Smooth muscle cell (in vitro differentiated cells): ENCODE measurements around the gene RPL7A. TPM values are rescaled to one million over a fixed set of nuclear protein-coding genes. Genes with fewer than 3 reads are reported as not detected.

Experiments used
- DNase-seq: peaks from one replicate; lab custom pipeline; 2025; ENCODE audit not compliant: unreplicated experiment; lab: John Stamatoyannopoulos, UW
- H2AFZ ChIP-seq: fragments of 200-600 bp; sonication (generic); 2 replicates; pipeline ENCODE4 v1.6.0; 2016; ENCODE audit warnings: antibody characterized with exemption, low read depth, mild to moderate bottlenecking
- H3F3A ChIP-seq: fragments of 200-600 bp; sonication (generic); 2 replicates; pipeline ENCODE4 v1.6.0; 2017; ENCODE audit warnings: antibody characterized with exemption, low read depth
- H3K27ac ChIP-seq: fragments of 200-600 bp; sonication (generic); 2 replicates; pipeline ENCODE4 v1.5.1; 2016; ENCODE audit warnings: low read depth, mild to moderate bottlenecking
- H3K27me3 ChIP-seq: fragments of 200-600 bp; sonication (generic); 2 replicates; pipeline ENCODE4 v1.6.1; 2016; ENCODE audit warnings: low read depth, mild to moderate bottlenecking
- H3K36me3 ChIP-seq: fragments of 200-600 bp; sonication (generic); 2 replicates; pipeline ENCODE4 v1.5.1; 2016; ENCODE audit warnings: low read depth
- H3K4me1 ChIP-seq: fragments of 200-600 bp; sonication (generic); 2 replicates; pipeline ENCODE4 v1.5.1; 2016; ENCODE audit warnings: low read depth
- H3K4me2 ChIP-seq: fragments of 200-600 bp; sonication (generic); 2 replicates; pipeline ENCODE4 v1.6.0; 2016; ENCODE audit warnings: mild to moderate bottlenecking
- H3K4me3 ChIP-seq: fragments of 200-600 bp; sonication (generic); 2 replicates; pipeline ENCODE4 v1.5.1; 2016; ENCODE audit warnings: mild to moderate bottlenecking
- H3K79me2 ChIP-seq: fragments of 200-600 bp; sonication (generic); 2 replicates; pipeline ENCODE4 v1.6.0; 2016; ENCODE audit warnings: low read depth, mild to moderate bottlenecking
- H3K9ac ChIP-seq: fragments of 200-600 bp; sonication (generic); 2 replicates; pipeline ENCODE4 v1.6.0; 2016; ENCODE audit warnings: low read depth
- H3K9me3 ChIP-seq: fragments of 200-600 bp; sonication (generic); replicated peaks from 2 replicates; pipeline ENCODE4 v1.5.1; 2016; ENCODE audit warnings: low read depth
- H4K20me1 ChIP-seq: fragments of 200-600 bp; sonication (generic); 2 replicates; pipeline ENCODE4 v1.6.0; 2016; ENCODE audit warnings: low read depth
- WGBS: methylation state at CpG from one replicate; pipeline ENCODE4 v1.1.7; 2016; ENCODE audit warnings: low lambda C conversion rate; 5-methylcytosine and 5-hydroxymethylcytosine counted together
- polyA plus RNA-seq: library from polyadenylated mRNA; unstranded; fragments of >200 nt; fragmentation: Nextera tagmentation; extraction: Ambion mirVana; gene quantifications from 2 replicates; pipeline ENCODE4 v1.2.1, GENCODE V29; 2016
- total RNA-seq: library from RNA; depleted of rRNA; stranded (reverse); fragments of >200 nt; gene quantifications from 2 replicates; pipeline ENCODE4 v1.2.3, GENCODE V29; 2014
- TF ChIP-seq, protein P1 (sequence below): fragments of 200-600 bp; sonication (generic); IDR thresholded peaks from 2 replicates; pipeline ENCODE4 v1.5.1; 2017; ENCODE audit warnings: borderline replicate concordance, mild to moderate bottlenecking, antibody characterized with exemption; ENCODE audit not compliant: insufficient read depth, poor library complexity, severe bottlenecking

RPL7A gene
- total and polyA plus RNA-seq, 2 experiments from 2014 or later = 372 to 1,254 TPM

DNA sequence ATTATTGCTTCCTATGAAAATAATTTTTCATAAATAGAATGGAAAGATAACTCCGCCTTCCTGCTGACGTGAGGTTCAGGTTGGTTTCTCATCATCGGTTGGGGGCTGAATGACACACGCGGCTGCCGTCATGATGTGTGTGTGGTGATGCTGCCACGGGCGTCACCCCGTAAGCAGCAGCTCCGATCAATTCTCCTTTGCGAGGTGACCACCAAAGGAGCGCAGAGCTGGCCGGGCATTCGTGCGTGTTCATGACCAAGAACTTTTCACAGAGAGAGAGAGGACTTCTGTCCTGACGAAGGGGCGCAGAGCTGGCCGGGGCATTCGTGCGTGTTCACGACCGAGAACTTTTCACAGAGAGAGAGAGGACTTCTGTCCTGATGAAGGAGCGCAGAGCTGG lies 42.3 kb upstream of the RPL7A start:
- no peaks in the 10 kb centered on the region for H3F3A ChIP-seq
- no peaks in the 10 kb centered on the region for H4K20me1 ChIP-seq
- 86% methylated on average over 20 of the region's 23 CpGs for WGBS
- no peaks in the 10 kb centered on the region for H3K9me3 ChIP-seq
- H3K27me3 ChIP-seq = no peaks in the 10 kb centered on the region
- H3K9ac ChIP-seq = no peak overlapping the region
- H3K36me3 ChIP-seq = no peaks in the 10 kb centered on the region
- TF ChIP-seq, protein P1, sequence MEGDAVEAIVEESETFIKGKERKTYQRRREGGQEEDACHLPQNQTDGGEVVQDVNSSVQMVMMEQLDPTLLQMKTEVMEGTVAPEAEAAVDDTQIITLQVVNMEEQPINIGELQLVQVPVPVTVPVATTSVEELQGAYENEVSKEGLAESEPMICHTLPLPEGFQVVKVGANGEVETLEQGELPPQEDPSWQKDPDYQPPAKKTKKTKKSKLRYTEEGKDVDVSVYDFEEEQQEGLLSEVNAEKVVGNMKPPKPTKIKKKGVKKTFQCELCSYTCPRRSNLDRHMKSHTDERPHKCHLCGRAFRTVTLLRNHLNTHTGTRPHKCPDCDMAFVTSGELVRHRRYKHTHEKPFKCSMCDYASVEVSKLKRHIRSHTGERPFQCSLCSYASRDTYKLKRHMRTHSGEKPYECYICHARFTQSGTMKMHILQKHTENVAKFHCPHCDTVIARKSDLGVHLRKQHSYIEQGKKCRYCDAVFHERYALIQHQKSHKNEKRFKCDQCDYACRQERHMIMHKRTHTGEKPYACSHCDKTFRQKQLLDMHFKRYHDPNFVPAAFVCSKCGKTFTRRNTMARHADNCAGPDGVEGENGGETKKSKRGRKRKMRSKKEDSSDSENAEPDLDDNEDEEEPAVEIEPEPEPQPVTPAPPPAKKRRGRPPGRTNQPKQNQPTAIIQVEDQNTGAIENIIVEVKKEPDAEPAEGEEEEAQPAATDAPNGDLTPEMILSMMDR = no peak
- H2AFZ ChIP-seq = no peak overlapping the region
- no peak overlapping the region for H3K27ac ChIP-seq
- no peak overlapping the region for H3K4me2 ChIP-seq
- no peak for DNase-seq
- H3K4me1 ChIP-seq = no peaks in the 10 kb centered on the region
- H3K79me2 ChIP-seq = no peaks in the 10 kb centered on the region
- no peak overlapping the region for H3K4me3 ChIP-seq

DNA sequence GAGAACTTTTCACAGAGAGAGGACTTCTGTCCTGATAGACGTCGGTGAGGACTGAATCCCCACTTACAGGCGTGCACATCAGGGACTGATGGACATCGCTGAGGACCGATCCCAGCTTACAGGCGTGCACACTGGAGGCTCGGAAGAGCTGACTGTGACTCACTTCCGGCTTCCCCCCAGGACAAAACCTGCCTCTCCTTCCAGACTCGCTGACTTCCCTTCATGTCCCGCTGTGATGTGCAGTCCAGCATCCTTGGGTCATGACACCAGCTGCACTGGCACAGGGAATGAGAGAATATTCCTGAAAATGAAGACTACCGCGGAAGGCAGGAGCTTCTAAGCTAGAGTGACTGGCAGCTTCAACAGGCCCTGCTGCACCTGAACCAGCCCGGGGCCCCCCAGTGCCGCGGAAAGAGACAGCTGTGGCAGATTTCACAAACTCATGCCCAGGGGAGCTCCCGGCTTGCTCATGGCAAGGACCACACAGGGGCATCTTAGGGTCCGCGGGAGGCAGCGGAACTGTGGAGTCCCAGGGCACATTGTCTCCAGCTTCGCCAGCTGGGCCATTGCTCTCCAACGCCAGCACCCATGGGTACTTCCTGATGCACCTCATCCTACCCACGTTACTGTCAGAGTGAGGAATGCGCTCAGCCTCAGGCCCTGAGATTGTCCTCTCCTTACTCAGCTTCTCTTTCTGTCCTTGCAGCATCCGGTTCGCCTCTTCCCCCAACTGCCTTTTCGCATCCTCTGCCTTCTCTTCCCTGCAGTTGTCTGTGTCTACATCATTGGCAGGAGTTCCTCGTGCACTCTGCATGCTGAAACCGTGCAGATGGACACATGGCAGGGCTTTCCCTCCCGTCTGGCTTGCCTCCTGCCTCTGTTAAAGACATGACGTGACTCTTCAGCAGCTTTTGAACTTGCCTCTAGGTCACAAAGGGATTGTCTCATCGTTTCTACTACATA lies 41.5 kb upstream of the RPL7A start:
- Histone ChIP-seq H3K9me3 (no peaks in the 10 kb centered on the region), H4K20me1 (no peaks in the 10 kb centered on the region), H2AFZ (no peak overlapping the region), H3K79me2 (no peaks in the 10 kb centered on the region), H3K4me2 (no peak overlapping the region), H3K27ac (no peak overlapping the region), H3K27me3 (no peaks in the 10 kb centered on the region), H3K9ac (no peak overlapping the region), H3F3A (no peaks in the 10 kb centered on the region), H3K4me3 (no peak overlapping the region), H3K36me3 (no peaks in the 10 kb centered on the region), H3K4me1 (no peaks in the 10 kb centered on the region)
- no peak for DNase-seq
- WGBS = 86% methylated on average over 31 of the region's 31 CpGs
- TF ChIP-seq, protein P1 = no peak

DNA sequence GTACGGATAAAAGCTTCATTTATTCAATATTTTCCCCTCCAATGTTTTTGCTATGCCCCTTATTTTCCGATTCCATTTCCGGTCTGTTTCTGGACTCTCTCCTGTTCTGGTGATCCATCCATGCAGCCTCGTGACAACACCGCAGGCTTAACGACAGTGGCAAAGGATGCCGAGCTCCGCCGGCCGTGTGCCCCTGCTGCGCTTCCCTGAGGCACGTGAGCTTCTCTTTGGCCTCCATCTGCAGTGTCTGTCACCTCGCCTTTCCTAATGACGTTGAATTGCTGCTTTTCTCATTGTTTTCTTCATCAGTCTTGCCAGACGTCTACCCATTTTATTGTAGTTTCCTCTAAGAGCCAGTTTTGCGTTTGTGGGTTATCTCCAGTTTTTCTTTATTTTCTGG lies 40.7 kb upstream of the RPL7A start:
- WGBS = 86% methylated on average over 16 of the region's 16 CpGs
- Histone ChIP-seq H3K9ac (no peak overlapping the region), H3K27me3 (no peaks in the 10 kb centered on the region)

More for the DNA sequence above, 40.7 kb upstream of the RPL7A start:
- Histone ChIP-seq H2AFZ (no peak overlapping the region), H3K4me3 (no peak overlapping the region), H3K9me3 (no peaks in the 10 kb centered on the region), H3K4me2 (no peak overlapping the region), H4K20me1 (no peaks in the 10 kb centered on the region), H3F3A (no peaks in the 10 kb centered on the region), H3K36me3 (no peaks in the 10 kb centered on the region), H3K27ac (no peak overlapping the region), H3K4me1 (no peaks in the 10 kb centered on the region), H3K79me2 (no peaks in the 10 kb centered on the region)
- no peak for DNase-seq
- TF ChIP-seq, protein P1 = no peak
